PC-3 (cell line): ENCODE measurements around the gene PLCB2.

Experiments used
- EZH2 ChIP-seq: fragments of 300-600 bp; sonication (generic); IDR thresholded peaks from one replicate; pipeline ENCODE4 v1.6.1; 2017; ENCODE audit warnings: antibody characterized with exemption, mild to moderate bottlenecking, low read length; ENCODE audit not compliant: unreplicated experiment
- EZH2phosphoT487 ChIP-seq: fragments of 300-600 bp; sonication (generic); IDR thresholded peaks from 2 replicates; pipeline ENCODE4 v1.6.1; 2018; ENCODE audit warnings: mild to moderate bottlenecking, antibody characterized with exemption, low read length, borderline replicate concordance

GRCh38 chr15:40297356-40297755 lies 10.4 kb downstream of the PLCB2 start:
- TF ChIP-seq EZH2 = no peak
- TF ChIP-seq EZH2phosphoT487 = no peak
